Right lobe of liver (tissue), 4 donors: ENCODE results near the gene SH3PXD2A.

Experiments
- CTCF ChIP-seq, 4 donors: fragments of 200-600 bp in 3 of 4; fragments of 450-650 bp in 1 of 4; IDR thresholded peaks; one replicate each; pipeline versions ENCODE4 v1.5.1 to v1.8.0; 2016 to 2022; ENCODE audit warnings: antibody characterized with exemption in 4 of 4, mild to moderate bottlenecking in 2 of 4
- POLR2A ChIP-seq: fragments of 450-650 bp; IDR thresholded peaks from one replicate; pipeline ENCODE4 v1.6.1; 2017; ENCODE audit warnings: antibody characterized with exemption, mild to moderate bottlenecking
- donor health status: DM: no; HTN: no; CAD: no.
- donor health status: DM: no; HTN: no; CAD: no.
- donor health status: DM: no; HTN: yes; CAD: no.

- no peak for TF ChIP-seq CTCF (IDR thresholded peaks at IDR 0.05)
- TF ChIP-seq POLR2A: no peak
These were observed 186.8 kb downstream of the SH3PXD2A start for GRCh38 chr10:103668351-103669242.
